GM10266 (cell line): ENCODE results near the gene MRPL27.

ENCODE experiments used
- DNase-seq: peaks from one replicate; pipeline ENCODE4 v3.0.0; 2012; ENCODE audit errors: extremely low spot score
- TF ChIP-seq, protein P1 (sequence below): IDR thresholded peaks from 2 replicates; pipeline ENCODE4 v1.5.1; 2012; ENCODE audit warnings: mild to moderate bottlenecking, low read depth; ENCODE audit not compliant: control insufficient read depth, insufficient read depth; ENCODE audit errors: missing control alignments

Gene MRPL27

DNA sequence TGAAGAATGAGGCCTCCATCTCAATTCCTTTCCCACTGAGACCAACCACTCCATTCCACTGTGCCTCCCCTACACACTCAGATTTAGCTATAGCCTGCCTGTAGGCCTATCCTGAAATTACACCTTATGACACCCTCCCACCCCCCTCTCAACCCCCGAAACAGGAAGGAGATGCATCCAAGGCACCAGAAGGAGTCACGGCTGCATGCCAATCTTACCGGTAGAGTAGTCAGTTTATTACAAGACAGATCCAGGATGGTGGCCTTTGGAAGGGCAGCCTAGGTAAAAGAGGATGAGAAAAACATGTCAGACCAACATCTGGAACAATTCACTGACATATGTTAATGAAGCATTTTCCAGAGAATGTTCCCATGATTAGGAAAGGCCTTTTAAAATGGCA is 21.7 kb upstream of the MRPL27 start:
- TF ChIP-seq, protein P1, sequence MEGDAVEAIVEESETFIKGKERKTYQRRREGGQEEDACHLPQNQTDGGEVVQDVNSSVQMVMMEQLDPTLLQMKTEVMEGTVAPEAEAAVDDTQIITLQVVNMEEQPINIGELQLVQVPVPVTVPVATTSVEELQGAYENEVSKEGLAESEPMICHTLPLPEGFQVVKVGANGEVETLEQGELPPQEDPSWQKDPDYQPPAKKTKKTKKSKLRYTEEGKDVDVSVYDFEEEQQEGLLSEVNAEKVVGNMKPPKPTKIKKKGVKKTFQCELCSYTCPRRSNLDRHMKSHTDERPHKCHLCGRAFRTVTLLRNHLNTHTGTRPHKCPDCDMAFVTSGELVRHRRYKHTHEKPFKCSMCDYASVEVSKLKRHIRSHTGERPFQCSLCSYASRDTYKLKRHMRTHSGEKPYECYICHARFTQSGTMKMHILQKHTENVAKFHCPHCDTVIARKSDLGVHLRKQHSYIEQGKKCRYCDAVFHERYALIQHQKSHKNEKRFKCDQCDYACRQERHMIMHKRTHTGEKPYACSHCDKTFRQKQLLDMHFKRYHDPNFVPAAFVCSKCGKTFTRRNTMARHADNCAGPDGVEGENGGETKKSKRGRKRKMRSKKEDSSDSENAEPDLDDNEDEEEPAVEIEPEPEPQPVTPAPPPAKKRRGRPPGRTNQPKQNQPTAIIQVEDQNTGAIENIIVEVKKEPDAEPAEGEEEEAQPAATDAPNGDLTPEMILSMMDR = no peak
- DNase-seq = no peak

DNA sequence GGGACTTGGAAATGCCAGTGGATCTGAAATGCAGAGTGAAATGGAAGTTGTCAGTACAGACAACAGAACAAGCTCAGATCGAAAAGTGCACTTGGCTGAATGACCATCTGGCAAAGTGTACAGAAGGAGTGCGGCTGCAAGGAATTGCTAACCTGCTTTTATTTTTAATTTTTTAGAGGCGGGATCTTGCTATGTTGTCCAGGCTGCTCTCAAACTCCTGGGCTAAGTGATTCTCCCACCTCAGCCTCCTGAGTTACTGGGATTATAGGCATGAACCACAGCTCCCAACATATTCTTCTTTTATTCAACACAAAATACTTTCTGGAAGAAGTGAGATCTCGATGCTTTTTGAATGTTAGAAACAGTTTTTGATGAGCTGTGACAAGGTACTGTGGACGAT is 20.7 kb upstream of the MRPL27 start:
- TF ChIP-seq, protein P1 = no peak

DNA sequence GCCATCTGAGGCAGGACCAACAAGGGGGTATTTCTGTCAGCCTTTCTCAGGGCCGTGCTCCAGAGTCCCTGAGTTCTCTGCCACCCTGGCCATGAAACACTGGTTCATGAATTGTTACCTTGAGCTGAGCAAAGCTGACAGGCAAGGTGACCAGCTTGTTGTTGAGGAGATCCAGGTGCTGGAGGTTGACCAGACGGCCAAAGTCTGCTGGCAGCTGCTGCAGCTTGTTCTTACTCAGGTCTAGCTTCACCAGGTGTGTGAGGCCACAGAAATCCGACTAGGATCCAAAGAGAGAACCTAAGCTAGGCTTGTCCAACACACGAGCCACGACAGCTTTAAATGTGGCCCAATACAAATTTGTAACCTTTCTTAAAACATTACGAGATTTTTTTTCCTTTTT is 19.6 kb upstream of the MRPL27 start:
- TF ChIP-seq, protein P1 = no peak
- DNase-seq = no peak

More for the DNA sequence above, 20.7 kb upstream of the MRPL27 start:
- DNase-seq = no peak

DNA sequence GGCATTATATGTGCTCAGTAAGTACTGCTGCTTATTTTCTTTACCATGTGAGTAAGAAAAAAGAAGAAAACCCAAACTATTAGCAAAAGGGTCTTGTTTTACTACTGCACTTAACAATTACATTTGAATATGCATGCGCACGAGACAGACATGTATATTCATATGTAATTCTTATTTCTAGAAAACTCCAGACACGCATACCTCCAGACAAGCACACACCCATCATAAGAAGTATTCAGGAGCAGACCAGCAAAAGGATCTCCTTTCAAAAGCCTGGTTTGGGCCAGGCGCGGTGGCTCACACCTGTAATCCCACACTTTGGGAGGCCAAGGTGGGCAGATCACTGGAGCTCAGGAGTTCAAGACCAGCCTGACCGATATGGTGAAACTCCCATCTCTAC is 16.6 kb upstream of the MRPL27 start:
- TF ChIP-seq, protein P1 = no peak
- DNase-seq = no peak

DNA sequence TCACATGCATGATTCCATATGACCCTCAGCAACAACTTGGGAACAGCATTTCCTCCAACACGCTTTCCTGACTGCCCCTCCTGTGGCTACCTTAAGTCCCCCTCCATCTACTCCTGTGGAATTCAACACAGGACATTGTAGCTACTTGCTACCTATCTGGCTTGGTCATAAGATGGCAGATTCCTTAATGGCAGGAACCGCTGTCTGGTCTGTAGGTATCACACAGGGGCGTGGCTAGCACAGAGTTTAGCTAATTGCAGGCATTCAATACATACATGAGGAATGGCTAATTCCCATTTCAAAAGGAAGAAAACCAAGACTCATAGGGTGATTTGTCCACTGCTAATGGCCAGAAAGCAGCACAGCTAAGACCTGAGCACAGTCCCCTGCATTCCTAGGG is 15.7 kb upstream of the MRPL27 start:
- TF ChIP-seq, protein P1 = no peak
- DNase-seq = no peak

DNA sequence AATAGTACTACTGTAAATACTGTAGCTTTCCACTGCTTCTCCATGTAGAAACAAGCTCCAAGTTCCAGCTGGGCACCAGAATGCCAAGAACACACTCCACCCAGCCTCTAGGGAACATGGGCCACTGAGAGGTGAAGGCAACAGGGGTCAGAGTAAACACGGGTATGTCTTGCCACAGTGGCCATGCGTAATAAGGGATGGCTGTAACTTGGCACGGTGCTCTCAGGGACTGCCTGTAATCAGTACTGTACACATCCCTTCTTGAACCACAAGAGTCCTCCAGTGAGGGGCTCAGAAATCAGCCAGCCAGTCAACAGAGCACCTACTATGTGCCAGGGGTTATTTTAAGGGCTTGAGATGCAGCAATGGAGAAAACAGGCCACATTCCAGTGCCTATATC is 13.5 kb upstream of the MRPL27 start:
- DNase-seq = no peak
- TF ChIP-seq, protein P1 = no peak

DNA sequence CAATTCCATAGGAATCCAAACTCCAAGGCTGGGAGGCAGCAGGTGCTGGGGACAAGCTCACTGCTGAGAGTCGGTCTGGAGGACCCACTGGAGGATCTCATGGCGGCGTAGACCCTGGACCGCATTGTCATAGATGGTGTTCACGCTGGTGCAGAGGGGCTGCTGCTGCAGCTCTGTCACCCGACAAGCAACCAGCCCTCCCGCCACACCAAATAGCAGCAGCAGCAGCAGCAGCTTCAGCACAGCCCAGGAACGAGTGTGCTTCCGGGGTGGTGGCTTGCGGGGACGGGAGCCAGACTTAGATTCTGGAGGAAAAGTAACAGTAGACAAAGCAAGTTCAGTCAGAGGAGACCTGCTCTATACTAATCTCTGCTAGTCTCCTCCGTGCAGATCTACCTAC is 9.9 kb upstream of the MRPL27 start:
- no peak for DNase-seq
- TF ChIP-seq, protein P1 = no peak
